Measurements from ENCODE around the gene GMFB. TPM values are rescaled to one million over a fixed set of nuclear protein-coding genes. Genes with fewer than 3 reads are reported as not detected.

Gene GMFB
- total RNA-seq (2022; extraction: Qiagen RNA extraction), result 33.0 to 74.8 TPM (median 43.4 TPM) in 5 replicates

DNA sequence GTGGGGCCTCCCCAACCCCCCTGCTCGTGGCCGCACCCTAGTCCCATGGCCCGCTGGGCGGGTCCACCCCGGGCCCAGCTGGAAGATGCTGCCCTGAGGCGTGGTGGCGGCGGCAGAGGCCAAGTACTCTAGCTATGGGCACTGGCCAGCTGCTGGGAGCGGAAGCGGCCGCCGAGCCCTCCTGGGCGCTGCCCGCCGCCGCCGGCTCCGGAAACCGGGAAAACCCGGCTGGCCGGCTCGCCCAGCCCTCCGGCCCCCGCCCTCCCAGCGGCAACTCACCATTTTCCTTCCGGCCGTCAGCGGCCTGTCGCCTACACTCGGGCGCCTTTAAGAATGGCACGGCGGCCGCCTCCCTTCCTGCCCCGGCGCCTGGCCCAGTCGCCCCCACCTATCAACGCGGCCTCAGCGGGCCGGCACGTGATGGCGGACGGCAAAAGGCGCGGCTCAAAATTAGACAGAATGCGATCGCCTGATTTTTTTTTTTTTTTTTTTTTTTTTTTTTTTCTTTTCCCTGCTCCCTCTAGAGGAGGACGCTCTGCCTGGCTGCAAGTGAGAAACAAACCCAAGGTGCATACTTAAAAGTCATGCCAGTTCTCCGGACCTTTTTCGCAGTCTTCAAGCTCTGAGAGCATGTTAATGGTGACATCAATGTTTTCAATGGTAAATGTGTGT is at the start of gene GMFB:
Gene GMFB, minus strand, starts transcription at position 335 of the 672 bp plus-strand sequence. Its CDS starts 53 bp downstream, at position 282.

DNA sequence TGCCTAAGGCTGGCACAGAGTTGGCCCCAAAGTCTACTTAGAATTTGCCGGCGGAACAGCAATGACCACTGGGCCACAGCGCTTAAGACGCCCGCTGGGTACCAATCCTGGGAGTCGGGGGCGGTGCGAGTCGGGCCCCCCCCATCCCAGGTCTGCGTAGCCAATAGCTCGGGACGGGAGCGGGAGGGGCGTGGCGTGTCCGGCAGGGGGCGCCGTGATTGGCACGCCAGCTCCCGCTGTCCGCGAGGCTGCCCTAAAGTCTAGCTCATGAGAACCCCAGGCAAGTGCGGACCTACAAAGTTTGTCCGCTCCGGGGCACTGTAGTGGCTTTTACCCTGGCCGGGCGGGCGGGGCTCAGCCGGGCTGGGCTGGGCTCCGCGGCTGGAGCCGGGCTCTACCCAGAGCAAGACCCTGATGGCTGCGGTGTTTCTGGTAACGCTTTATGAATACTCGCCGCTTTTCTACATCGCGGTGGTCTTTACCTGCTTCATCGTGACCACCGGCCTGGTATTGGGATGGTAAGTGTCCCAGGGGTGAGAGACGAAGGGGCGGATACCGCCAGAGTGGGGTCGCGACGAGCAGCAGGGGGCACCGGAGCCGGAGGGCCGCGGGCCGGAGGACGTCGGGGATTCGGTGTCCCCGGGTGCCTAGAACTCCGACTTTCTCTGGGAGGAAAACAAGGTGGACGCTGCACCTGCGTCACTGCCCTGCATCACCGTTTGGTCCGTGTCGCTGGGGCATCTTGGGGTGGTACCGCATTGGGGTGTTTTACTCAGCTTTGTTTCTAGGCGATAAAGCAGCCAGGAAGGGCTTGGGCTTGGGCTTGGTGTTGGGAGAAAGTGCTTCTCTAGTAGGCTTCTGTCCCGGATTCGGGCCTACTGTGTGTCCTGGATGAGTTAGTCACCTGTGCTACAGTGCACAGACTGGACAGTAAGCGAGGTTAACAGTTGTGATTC is 21.0 kb upstream of the GMFB start, which contains the start of gene CGRRF1:
Gene CGRRF1, plus strand, starts transcription at position 361 of the 956 bp plus-strand sequence. Its CDS starts 54 bp downstream, at position 415.

DNA sequence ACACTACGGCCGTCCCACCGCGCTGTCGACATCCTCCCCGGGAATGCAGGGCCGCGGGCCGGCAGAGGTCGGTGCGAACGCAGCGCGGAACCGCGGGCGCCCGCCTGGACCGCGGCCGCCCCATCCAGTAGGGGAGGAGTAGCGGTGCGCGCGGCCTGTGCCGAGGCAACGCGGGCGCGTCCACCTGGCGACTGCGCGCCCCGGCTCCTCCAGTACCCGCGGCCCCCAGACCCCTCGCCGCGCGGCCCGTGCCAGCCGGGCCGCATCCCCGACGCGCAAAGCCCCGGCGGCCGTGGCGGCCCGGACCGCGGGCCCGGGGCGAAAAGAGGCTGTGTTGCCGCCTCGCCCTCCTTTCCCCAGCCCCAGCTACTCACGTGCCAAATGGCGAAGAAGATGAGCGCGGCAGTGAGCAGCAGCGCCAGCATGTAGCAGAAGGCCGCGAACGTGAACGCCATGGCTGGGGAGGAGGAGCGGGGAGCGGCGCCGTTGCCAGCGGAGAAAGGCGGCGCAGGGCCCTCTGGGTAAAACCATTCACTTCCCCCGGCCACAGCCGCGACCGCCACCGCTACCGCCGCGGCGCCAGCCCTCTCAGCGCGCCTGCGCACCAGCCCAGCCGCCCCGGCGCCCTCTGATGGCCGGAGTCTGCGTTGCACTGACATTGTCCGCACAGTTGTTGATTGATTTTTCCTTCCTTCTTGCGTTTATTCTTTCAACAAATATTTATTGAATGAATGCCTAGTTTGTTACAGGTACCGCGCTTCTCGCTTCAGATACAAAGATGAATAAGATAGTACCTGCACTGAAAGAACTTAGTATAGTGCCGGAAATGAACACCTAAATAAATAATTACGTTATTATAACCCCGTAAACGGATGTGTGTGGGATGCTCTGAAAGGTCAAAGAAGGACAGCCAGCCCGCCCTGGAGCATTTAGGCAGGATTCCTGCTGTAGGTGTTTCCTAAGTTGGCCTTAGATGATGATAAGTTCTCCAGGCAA is 47.6 kb downstream of the GMFB start, which contains the start of gene CNIH1:
Gene CNIH1, minus strand, starts transcription at position 502 of the 996 bp plus-strand sequence. Its CDS starts 47 bp downstream, at position 455.

Other genes with a start within 250 kb of the GMFB start
- gene CDKN3, start 92.0 kb downstream of the GMFB start, total RNA-seq (2022; extraction: Qiagen RNA extraction), result 73.7 to 83.3 TPM (median 76.3 TPM) in 5 replicates
- 243 to 331 TPM (median 253 TPM) in 5 replicates for gene CNIH1, start 47.6 kb downstream of the GMFB start, total RNA-seq (2022; extraction: Qiagen RNA extraction)
- 15.3 to 21.1 TPM (median 16.7 TPM) in 5 replicates for gene CGRRF1, start 20.9 kb upstream of the GMFB start, total RNA-seq (2022; extraction: Qiagen RNA extraction)
- gene SAMD4A, start 78.1 kb upstream of the GMFB start, total RNA-seq (2022; extraction: Qiagen RNA extraction), result 10.0 to 16.3 TPM (median 13.2 TPM) in 5 replicates